Right lobe of liver (tissue), 4 donors: ENCODE results near the gene DTX3L.

Source experiments
- POLR2A ChIP-seq: fragments of 450-650 bp; IDR thresholded peaks from one replicate; pipeline ENCODE4 v1.6.1; 2017; ENCODE audit warnings: antibody characterized with exemption, mild to moderate bottlenecking
- TF ChIP-seq, protein P1 (sequence below), 4 donors: fragments of 200-600 bp in 3 of 4; fragments of 450-650 bp in 1 of 4; IDR thresholded peaks; one replicate each; pipeline versions ENCODE4 v1.5.1 to v1.8.0; 2016 to 2022; ENCODE audit warnings: antibody characterized with exemption in 4 of 4, mild to moderate bottlenecking in 2 of 4
- donor health status: DM: no; HTN: no; CAD: no.
- donor health status: DM: no; HTN: no; CAD: no.
- donor health status: DM: no; HTN: yes; CAD: no.

GRCh38 chr3:122564155-122564912 is at the start of gene DTX3L, which contains the start of gene PARP9:
- peak; percentile 85 for TF ChIP-seq POLR2A
- TF ChIP-seq, protein P1, sequence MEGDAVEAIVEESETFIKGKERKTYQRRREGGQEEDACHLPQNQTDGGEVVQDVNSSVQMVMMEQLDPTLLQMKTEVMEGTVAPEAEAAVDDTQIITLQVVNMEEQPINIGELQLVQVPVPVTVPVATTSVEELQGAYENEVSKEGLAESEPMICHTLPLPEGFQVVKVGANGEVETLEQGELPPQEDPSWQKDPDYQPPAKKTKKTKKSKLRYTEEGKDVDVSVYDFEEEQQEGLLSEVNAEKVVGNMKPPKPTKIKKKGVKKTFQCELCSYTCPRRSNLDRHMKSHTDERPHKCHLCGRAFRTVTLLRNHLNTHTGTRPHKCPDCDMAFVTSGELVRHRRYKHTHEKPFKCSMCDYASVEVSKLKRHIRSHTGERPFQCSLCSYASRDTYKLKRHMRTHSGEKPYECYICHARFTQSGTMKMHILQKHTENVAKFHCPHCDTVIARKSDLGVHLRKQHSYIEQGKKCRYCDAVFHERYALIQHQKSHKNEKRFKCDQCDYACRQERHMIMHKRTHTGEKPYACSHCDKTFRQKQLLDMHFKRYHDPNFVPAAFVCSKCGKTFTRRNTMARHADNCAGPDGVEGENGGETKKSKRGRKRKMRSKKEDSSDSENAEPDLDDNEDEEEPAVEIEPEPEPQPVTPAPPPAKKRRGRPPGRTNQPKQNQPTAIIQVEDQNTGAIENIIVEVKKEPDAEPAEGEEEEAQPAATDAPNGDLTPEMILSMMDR (IDR thresholded peaks at IDR 0.05), result no peak
